Body of pancreas (tissue), 4 donors: ENCODE results near the gene IL1RL2.

Experiments used
- POLR2A ChIP-seq, 3 donors: fragments of 450-650 bp; IDR thresholded peaks; one replicate each; pipeline ENCODE4 v1.6.1; 2016; ENCODE audit warnings: antibody characterized with exemption in 3 of 3, mild to moderate bottlenecking in 2 of 3
- TF ChIP-seq, protein P1 (sequence below), 7 experiments: fragments of 450-650 bp in 4 of 7; fragments of 200-600 bp in 3 of 7; sonication (generic) in 3 of 7; IDR thresholded peaks; one replicate each; pipeline ENCODE4 v1.5.1; 2016 to 2019; ENCODE audit warnings: antibody characterized with exemption in 7 of 7

DNA sequence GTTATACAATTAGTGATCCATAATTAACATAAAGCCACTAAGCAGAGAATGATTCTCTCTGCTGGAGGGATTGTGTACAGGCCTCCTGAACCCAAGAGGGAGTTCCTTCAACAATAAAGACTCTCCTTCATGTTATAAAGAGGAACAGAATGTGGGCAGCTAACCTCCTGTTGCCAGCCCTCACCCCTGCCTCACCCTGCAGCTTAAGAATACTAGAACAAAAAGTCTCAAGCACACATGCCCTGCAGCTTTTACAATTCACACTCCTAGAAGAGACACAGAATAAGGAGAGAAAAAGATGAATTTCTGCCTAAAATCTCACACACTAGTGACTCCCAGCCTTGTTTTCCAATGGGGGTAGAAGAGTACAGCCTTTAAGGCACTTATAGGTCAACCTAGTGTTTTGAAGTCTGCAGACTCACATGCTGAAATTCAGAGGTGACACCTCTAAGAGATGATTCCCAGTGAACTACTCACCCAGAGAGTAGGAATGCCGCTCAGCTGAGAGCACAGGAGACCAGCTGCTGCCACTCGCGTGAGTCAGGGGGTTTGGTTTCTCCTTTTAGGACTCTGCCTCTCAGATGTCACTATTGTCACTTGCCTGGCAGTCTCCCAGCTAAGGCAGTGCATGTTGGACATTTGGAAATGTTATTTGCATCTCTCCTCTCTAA, 92.0 kb downstream of the IL1RL2 start:
- TF ChIP-seq, protein P1, sequence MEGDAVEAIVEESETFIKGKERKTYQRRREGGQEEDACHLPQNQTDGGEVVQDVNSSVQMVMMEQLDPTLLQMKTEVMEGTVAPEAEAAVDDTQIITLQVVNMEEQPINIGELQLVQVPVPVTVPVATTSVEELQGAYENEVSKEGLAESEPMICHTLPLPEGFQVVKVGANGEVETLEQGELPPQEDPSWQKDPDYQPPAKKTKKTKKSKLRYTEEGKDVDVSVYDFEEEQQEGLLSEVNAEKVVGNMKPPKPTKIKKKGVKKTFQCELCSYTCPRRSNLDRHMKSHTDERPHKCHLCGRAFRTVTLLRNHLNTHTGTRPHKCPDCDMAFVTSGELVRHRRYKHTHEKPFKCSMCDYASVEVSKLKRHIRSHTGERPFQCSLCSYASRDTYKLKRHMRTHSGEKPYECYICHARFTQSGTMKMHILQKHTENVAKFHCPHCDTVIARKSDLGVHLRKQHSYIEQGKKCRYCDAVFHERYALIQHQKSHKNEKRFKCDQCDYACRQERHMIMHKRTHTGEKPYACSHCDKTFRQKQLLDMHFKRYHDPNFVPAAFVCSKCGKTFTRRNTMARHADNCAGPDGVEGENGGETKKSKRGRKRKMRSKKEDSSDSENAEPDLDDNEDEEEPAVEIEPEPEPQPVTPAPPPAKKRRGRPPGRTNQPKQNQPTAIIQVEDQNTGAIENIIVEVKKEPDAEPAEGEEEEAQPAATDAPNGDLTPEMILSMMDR (IDR thresholded peaks at IDR 0.05): no peak
- no peak for TF ChIP-seq POLR2A (IDR thresholded peaks at IDR 0.05)
